Glutamatergic neuron (in vitro differentiated cells): ENCODE measurements around the gene NEURL1. TPM values are rescaled to one million over a fixed set of nuclear protein-coding genes. Genes with fewer than 3 reads are reported as not detected.

Source experiments
- DNase-seq: peaks from one replicate; pipeline ENCODE4 v3.0.0; 2022
- H3K27ac Mint-ChIP-seq: one replicate; pipeline ENCODE4 v1.8.0; 2020; ENCODE audit warnings: mild to moderate bottlenecking, mixed read lengths, inconsistent platforms; ENCODE audit not compliant: unreplicated experiment
- H3K27me3 Mint-ChIP-seq: one replicate; pipeline ENCODE4 v1.8.0; 2020; ENCODE audit warnings: mild to moderate bottlenecking, moderate library complexity, mixed read lengths, inconsistent platforms; ENCODE audit not compliant: unreplicated experiment
- H3K36me3 Mint-ChIP-seq: one replicate; pipeline ENCODE4 v1.8.0; 2020; ENCODE audit warnings: mild to moderate bottlenecking, mixed read lengths, inconsistent platforms; ENCODE audit not compliant: unreplicated experiment
- H3K4me1 Mint-ChIP-seq: one replicate; pipeline ENCODE4 v1.8.0; 2020; ENCODE audit warnings: mild to moderate bottlenecking, low read depth, mixed read lengths, inconsistent platforms; ENCODE audit not compliant: unreplicated experiment
- H3K4me3 Mint-ChIP-seq: one replicate; pipeline ENCODE4 v1.8.0; 2020; ENCODE audit warnings: mild to moderate bottlenecking, mixed read lengths, inconsistent platforms; ENCODE audit not compliant: unreplicated experiment
- H3K9me3 Mint-ChIP-seq: one replicate; pipeline ENCODE4 v1.8.0; 2020; ENCODE audit warnings: mild to moderate bottlenecking, moderate library complexity, mixed read lengths, inconsistent platforms; ENCODE audit not compliant: unreplicated experiment
- total RNA-seq: library from RNA; stranded (reverse); fragmentation: NEBNext Ultra II Directional; extraction: Animal tissue kit (Norgen Biotek cat#: 25700); gene quantifications from one replicate; pipeline ENCODE4 v1.2.1, GENCODE V29; 2021; ENCODE audit not compliant: unreplicated experiment
- TF ChIP-seq, protein P1 (sequence below): fragments of 200-600 bp; sonication (generic); IDR thresholded peaks from one replicate; pipeline ENCODE4 v1.5.0; 2021; ENCODE audit not compliant: partially characterized antibody, unreplicated experiment

Gene NEURL1
- total RNA-seq, 1 donor from 2014 or later, result 3.1 TPM

DNA sequence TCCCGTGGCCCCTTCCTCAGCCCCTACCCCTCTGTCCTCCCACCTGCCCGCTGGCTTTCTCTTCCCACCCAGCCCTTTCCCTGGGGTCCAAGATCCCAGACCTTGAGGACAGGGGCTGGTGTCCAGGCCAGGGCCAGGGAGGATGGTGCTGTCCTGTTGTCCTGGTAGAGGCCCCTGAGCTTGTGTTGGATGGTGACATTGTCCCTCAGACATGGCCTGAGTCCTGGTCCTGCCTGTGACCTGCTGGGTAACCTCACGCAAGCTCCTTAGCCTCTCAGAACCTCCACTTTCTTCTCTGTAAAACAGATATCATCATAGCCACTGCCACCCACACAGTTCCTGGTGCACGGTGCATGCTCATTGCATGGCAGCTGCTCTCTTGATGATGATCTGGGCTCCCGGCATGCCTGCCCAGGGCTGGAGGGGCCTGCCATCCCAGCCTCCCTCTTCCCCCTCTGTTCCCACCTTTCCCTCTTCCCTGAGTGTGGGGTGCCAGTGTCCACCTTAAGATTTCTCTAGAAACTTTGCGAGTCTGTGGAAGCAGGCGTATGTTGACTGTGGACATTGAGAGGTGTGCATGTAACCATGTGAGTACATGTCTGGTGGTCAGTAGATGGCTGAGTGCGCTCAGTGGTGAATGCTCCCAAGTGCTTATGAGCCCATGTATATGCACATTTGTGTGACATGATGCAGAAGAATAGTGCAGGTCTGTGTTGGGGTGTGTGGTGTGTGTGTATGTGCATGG, 60.4 kb downstream of the NEURL1 start:
- H3K27me3 Mint-ChIP-seq, result peaks cover 19% of the 10 kb centered on the region
- no peaks in the 10 kb centered on the region for H3K36me3 Mint-ChIP-seq
- peak overlapping the region; percentile 49 for H3K4me3 Mint-ChIP-seq
- H3K9me3 Mint-ChIP-seq, result peaks cover 2% of the 10 kb centered on the region
- H3K27ac Mint-ChIP-seq, result peak overlapping the region; percentile 62
- peaks cover 7% of the 10 kb centered on the region for H3K4me1 Mint-ChIP-seq
- TF ChIP-seq, protein P1, sequence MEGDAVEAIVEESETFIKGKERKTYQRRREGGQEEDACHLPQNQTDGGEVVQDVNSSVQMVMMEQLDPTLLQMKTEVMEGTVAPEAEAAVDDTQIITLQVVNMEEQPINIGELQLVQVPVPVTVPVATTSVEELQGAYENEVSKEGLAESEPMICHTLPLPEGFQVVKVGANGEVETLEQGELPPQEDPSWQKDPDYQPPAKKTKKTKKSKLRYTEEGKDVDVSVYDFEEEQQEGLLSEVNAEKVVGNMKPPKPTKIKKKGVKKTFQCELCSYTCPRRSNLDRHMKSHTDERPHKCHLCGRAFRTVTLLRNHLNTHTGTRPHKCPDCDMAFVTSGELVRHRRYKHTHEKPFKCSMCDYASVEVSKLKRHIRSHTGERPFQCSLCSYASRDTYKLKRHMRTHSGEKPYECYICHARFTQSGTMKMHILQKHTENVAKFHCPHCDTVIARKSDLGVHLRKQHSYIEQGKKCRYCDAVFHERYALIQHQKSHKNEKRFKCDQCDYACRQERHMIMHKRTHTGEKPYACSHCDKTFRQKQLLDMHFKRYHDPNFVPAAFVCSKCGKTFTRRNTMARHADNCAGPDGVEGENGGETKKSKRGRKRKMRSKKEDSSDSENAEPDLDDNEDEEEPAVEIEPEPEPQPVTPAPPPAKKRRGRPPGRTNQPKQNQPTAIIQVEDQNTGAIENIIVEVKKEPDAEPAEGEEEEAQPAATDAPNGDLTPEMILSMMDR, result no peak
- no peak for DNase-seq

DNA sequence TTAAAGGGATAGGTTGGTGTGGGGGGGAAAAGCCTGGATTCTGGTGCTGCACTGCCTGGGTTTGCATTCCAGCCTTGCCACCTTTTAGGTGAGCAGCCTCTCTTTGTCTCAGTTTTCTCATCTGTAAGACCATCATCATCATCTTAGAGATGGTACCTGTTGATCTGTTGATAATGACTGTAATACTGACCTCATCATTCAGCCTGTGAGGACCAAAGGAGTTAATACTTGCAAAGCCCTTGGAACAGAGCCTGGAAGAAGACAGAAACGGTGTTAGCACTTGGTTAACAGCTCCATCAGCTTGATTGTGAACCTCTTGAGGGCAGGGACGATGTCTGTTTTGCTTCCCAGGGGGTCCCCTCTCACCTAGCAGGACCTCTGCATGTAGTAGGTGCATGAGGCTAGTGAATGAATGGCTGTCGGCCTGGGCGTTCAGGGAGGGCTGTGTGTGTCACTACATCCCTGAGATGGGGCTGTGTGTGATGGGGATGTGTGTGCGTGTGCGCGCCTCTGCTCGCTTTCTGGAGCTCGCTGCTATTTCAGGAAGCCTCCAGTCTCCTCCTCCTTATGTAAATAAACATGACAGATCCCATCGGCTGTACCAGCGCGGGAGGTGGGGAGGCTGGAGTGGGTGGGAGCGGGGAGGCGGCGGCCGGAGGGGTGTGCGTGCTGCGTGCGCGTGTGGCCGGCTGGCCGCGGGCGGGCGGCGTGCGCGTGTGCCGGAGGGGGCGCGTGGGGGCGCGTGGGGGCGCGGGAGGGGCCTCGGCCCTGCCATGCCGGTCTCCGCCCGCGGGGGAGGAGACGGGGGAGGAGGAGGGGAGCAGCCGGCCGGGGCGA, 61.2 kb downstream of the NEURL1 start:
- peak overlapping the region; percentile 75 for H3K4me3 Mint-ChIP-seq
- TF ChIP-seq, protein P1, result no peak
- peak; percentile 74 for DNase-seq
- H3K27ac Mint-ChIP-seq, result no peak overlapping the region
- H3K4me1 Mint-ChIP-seq, result peaks cover 7% of the 10 kb centered on the region
- peaks cover 2% of the 10 kb centered on the region for H3K9me3 Mint-ChIP-seq
- no peaks in the 10 kb centered on the region for H3K36me3 Mint-ChIP-seq
- peaks cover 19% of the 10 kb centered on the region for H3K27me3 Mint-ChIP-seq

DNA sequence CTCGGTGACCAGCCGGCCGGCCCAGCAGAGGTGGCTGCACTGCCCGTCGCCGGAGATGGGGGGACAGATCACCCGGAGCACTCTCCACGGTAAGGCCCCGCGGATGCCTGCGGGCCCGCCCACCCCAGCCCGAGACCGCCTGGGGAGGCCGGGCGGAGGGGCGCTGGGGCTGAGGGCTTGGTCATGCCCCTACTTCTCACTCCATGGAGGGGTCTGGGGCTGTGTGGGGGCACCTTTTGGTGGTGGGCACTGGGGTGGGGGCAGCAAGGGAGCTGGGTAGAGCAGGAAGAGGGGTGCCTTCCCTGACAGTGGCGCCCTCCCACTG, 61.8 kb downstream of the NEURL1 start:
- Mint-ChIP-seq H3K4me3 (peak overlapping the region; percentile 74), H3K27ac (no peak overlapping the region), H3K9me3 (peaks cover 2% of the 10 kb centered on the region), H3K4me1 (peaks cover 7% of the 10 kb centered on the region), H3K27me3 (peaks cover 19% of the 10 kb centered on the region), H3K36me3 (no peaks in the 10 kb centered on the region)
- no peak for DNase-seq
- TF ChIP-seq, protein P1, result no peak

DNA sequence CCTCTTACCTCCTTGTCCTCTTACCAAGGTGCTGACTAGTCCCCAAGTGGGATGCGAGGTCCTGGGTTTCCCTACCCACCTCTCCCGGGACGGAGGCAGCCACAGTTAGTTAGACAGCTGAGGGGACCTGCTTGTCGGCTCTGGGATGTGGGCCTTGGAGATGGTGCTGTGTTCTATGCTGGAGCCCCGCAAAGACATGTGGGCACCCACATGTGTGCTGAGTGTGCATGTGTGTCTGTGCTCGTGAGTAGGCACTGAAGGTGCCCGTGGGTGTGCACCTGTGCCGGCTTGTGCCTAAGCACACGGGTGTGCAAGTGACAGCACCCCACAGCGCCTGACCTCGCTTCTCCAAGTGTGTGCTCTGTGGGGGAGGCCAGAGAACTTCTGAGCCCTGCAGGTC, 62.2 kb downstream of the NEURL1 start:
- Mint-ChIP-seq H3K27me3 (peaks cover 19% of the 10 kb centered on the region), H3K4me1 (peaks cover 7% of the 10 kb centered on the region), H3K27ac (no peak overlapping the region), H3K4me3 (peak overlapping the region; percentile 49), H3K36me3 (no peaks in the 10 kb centered on the region), H3K9me3 (peaks cover 2% of the 10 kb centered on the region)
- TF ChIP-seq, protein P1, result no peak
- DNase-seq, result no peak

DNA sequence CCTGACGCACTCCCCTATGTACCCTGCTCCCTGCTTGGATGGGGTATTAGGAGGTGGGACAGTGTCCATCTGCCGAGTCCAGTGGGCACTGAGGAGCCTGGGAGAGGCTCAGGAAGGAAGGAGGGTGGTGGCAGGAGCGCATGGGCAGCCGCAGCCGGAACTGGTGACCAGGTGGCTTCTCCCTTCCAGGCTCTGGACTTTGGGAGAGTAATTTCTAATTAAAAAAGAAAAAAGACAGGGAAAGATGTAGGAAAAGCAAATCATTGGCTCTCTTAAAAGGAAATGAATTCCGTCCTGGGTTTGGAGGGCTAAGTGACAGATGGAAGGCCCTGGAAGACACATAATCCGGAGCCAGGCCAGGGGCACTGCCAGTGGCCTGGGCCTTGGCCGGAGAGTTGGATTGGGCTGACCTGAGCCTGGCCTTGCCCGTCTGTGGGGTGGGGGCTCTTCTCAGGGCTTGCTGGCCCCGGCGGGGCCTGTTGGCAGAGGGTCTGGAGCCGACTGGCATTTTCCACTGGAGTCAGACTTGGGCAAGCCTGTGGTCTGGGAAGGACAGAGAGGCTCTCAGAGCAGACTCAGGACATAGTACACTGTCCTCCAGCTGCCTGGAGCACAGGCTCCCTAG, 63.0 kb downstream of the NEURL1 start:
- Mint-ChIP-seq H3K27ac (no peak overlapping the region), H3K4me3 (peak overlapping the region; percentile 2), H3K27me3 (peaks cover 17% of the 10 kb centered on the region), H3K4me1 (peaks cover 7% of the 10 kb centered on the region), H3K36me3 (no peaks in the 10 kb centered on the region), H3K9me3 (peaks cover 2% of the 10 kb centered on the region)
- no peak for DNase-seq
- TF ChIP-seq, protein P1, result no peak
